Neural cell (in vitro differentiated cells): ENCODE results near the gene GRIN1. TPM values are rescaled to one million over a fixed set of nuclear protein-coding genes. Genes with fewer than 3 reads are reported as not detected.

Source experiments
- H2AFZ ChIP-seq: fragments of 200-600, 300-800 bp; sonication (generic), shearing (Covaris generic); 2 replicates; pipeline ENCODE4 v1.6.0; 2014; ENCODE audit warnings: low read depth, mild to moderate bottlenecking, antibody characterized with exemption, low read length, moderate library complexity
- H3F3A ChIP-seq: fragments of 200-600 bp; shearing (Covaris generic); 2 replicates; pipeline ENCODE4 v1.6.1; 2016; ENCODE audit warnings: mild to moderate bottlenecking, moderate library complexity, mixed read lengths, antibody characterized with exemption, low read length; ENCODE audit not compliant: insufficient read depth, poor library complexity, severe bottlenecking
- H3K27ac ChIP-seq: fragments of 200-600, 300-800 bp; sonication (generic), shearing (Covaris generic); 2 replicates; pipeline ENCODE4 v1.5.1; 2014; ENCODE audit warnings: mild to moderate bottlenecking, low read length, moderate library complexity
- H3K27me3 ChIP-seq: fragments of 300-800, 200-600 bp; sonication (generic), shearing (Covaris generic); 2 replicates; pipeline ENCODE4 v1.6.0; 2014; ENCODE audit warnings: mild to moderate bottlenecking, low read depth, low read length, moderate library complexity; ENCODE audit not compliant: insufficient read depth
- H3K36me3 ChIP-seq: fragments of 300-800, 200-600 bp; sonication (generic), shearing (Covaris generic); 2 replicates; pipeline ENCODE4 v1.5.1; 2014; ENCODE audit warnings: mild to moderate bottlenecking, antibody characterized with exemption, low read length, moderate library complexity; ENCODE audit not compliant: insufficient read depth
- H3K4me2 ChIP-seq: fragments of 300-800, 200-600 bp; sonication (generic), shearing (Covaris generic); 2 replicates; pipeline ENCODE4 v1.6.0; 2014; ENCODE audit warnings: mild to moderate bottlenecking, low read length
- H3K4me3 ChIP-seq: fragments of 300-800, 200-600 bp; sonication (generic), shearing (Covaris generic); 2 replicates; pipeline ENCODE4 v1.5.1; 2014; ENCODE audit warnings: mild to moderate bottlenecking, low read length, moderate library complexity
- H3K79me2 ChIP-seq: fragments of 200-600 bp; shearing (Covaris generic); replicated peaks from 2 replicates; pipeline ENCODE4 v1.6.0; 2014; ENCODE audit warnings: mild to moderate bottlenecking, low read length, moderate library complexity; ENCODE audit not compliant: insufficient read depth
- H3K9ac ChIP-seq: fragments of 300-800, 200-600 bp; sonication (generic), shearing (Covaris generic); 2 replicates; pipeline ENCODE4 v1.6.1; 2016; ENCODE audit warnings: mild to moderate bottlenecking, low read length, mixed read lengths
- H3K9me2 ChIP-seq: fragments of 200-600 bp; shearing (Covaris generic); 2 replicates; pipeline ENCODE4 v1.6.1; 2016; ENCODE audit warnings: mild to moderate bottlenecking, low read length, mixed read lengths; ENCODE audit not compliant: insufficient read depth
- H3K9me3 ChIP-seq: fragments of 200-600, 300-800 bp; sonication (generic), shearing (Covaris generic); 2 replicates; pipeline ENCODE4 v1.6.1; 2016; ENCODE audit warnings: mild to moderate bottlenecking, mixed run types, low read length, moderate library complexity, mixed read lengths
- H4K20me1 ChIP-seq: fragments of 200-600 bp; shearing (Covaris generic); 2 replicates; pipeline ENCODE4 v1.6.1; 2016; ENCODE audit warnings: mild to moderate bottlenecking, mixed run types; ENCODE audit not compliant: insufficient read depth
- CTCF ChIP-seq: fragments of 450-650 bp; IDR thresholded peaks from 2 replicates; pipeline ENCODE4 v1.5.1; 2014; ENCODE audit warnings: antibody characterized with exemption, mild to moderate bottlenecking, moderate library complexity; ENCODE audit not compliant: poor library complexity, severe bottlenecking
- EP300 ChIP-seq: fragments of 450-650 bp; conservative IDR thresholded peaks from 2 replicates; pipeline ENCODE4 v1.6.1; 2014; ENCODE audit warnings: antibody characterized with exemption, mild to moderate bottlenecking, moderate library complexity; ENCODE audit not compliant: poor library complexity, severe bottlenecking
- EZH2 ChIP-seq: fragments of 200-600, 300-800 bp; shearing (Covaris generic), sonication (generic); IDR thresholded peaks from 2 replicates; pipeline ENCODE4 v1.6.1; 2014; ENCODE audit warnings: antibody characterized with exemption, low read length, borderline replicate concordance, mild to moderate bottlenecking; ENCODE audit not compliant: insufficient read depth, poor library complexity, severe bottlenecking
- MXI1 ChIP-seq: fragments of 450-650 bp; conservative IDR thresholded peaks from 2 replicates; pipeline ENCODE4 v1.6.1; 2014; ENCODE audit warnings: antibody characterized with exemption, mild to moderate bottlenecking; ENCODE audit not compliant: poor library complexity, severe bottlenecking
- POLR2AphosphoS5 ChIP-seq: IDR thresholded peaks from 2 replicates; pipeline ENCODE4 v1.6.1; 2012
- RAD21 ChIP-seq: fragments of 450-650 bp; conservative IDR thresholded peaks from 2 replicates; pipeline ENCODE4 v1.6.1; 2014; ENCODE audit warnings: antibody characterized with exemption, mild to moderate bottlenecking, moderate library complexity
- REST ChIP-seq: IDR thresholded peaks from 2 replicates; pipeline ENCODE4 v1.6.1; 2012; ENCODE audit warnings: borderline replicate concordance
- SMC3 ChIP-seq: fragments of 450-650 bp; conservative IDR thresholded peaks from 2 replicates; pipeline ENCODE4 v1.6.1; 2014; ENCODE audit warnings: antibody characterized with exemption, mild to moderate bottlenecking, moderate library complexity; ENCODE audit not compliant: poor library complexity
- TAF1 ChIP-seq: IDR thresholded peaks from 2 replicates; pipeline ENCODE4 v1.6.1; 2012; ENCODE audit warnings: low read depth
- polyA plus RNA-seq: library from polyadenylated mRNA; depleted of rRNA; stranded (reverse); fragments of >200 nt; gene quantifications from 2 replicates; pipeline ENCODE4 v1.2.3, GENCODE V29; 2014

GRIN1 gene
- polyA plus RNA-seq, 1 donor from 2014 or later = 0.58 TPM

- H3K9ac ChIP-seq = no peak overlapping the region
- H4K20me1 ChIP-seq = no peaks in the 10 kb centered on the region
- H3K4me3 ChIP-seq = no peak overlapping the region
- no peaks in the 10 kb centered on the region for H3K9me3 ChIP-seq
- no peak overlapping the region for H2AFZ ChIP-seq
- H3K4me2 ChIP-seq = no peak overlapping the region
- H3K27me3 ChIP-seq = peaks cover 8% of the 10 kb centered on the region
- no peaks in the 10 kb centered on the region for H3K79me2 ChIP-seq
- no peak overlapping the region for H3K27ac ChIP-seq
- TF ChIP-seq SMC3 (no peak), TAF1 (no peak), POLR2AphosphoS5 (no peak), EZH2 (no peak), CTCF (no peak), REST (no peak), MXI1 (no peak), RAD21 (no peak), EP300 (no peak)
- no peaks in the 10 kb centered on the region for H3F3A ChIP-seq
- H3K9me2 ChIP-seq = no peaks in the 10 kb centered on the region
- H3K36me3 ChIP-seq = no peaks in the 10 kb centered on the region
Observed at GRCh38 chr9:137150617-137151457, 11.9 kb downstream of the GRIN1 start.

- no peaks in the 10 kb centered on the region for H3F3A ChIP-seq
- no peak overlapping the region for H3K9ac ChIP-seq
- no peaks in the 10 kb centered on the region for H3K79me2 ChIP-seq
- H2AFZ ChIP-seq = no peak overlapping the region
- peaks cover 28% of the 10 kb centered on the region for H3K27me3 ChIP-seq
- H3K9me3 ChIP-seq = no peaks in the 10 kb centered on the region
- no peak overlapping the region for H3K4me3 ChIP-seq
- no peaks in the 10 kb centered on the region for H4K20me1 ChIP-seq
- H3K27ac ChIP-seq = no peak overlapping the region
- H3K36me3 ChIP-seq = no peaks in the 10 kb centered on the region
- no peaks in the 10 kb centered on the region for H3K9me2 ChIP-seq
- TF ChIP-seq EZH2 (no peak), CTCF (no peak), EP300 (no peak), TAF1 (no peak), MXI1 (no peak), REST (no peak), RAD21 (no peak), SMC3 (no peak), POLR2AphosphoS5 (no peak)
- no peak overlapping the region for H3K4me2 ChIP-seq
Observed at GRCh38 chr9:137152844-137153405, 14.0 kb downstream of the GRIN1 start.
